Measurements from ENCODE around the gene SPDYE2.
"Not testable (repeated sequence)": the region's sequence is repeated elsewhere in the genome, so short reads cannot be mapped to it uniquely, and the experiment has no call there.

Gene SPDYE2

GRCh38 chr7:102550808-102551422 is at the start of gene SPDYE2:
Gene SPDYE2 (plus strand): TSS chr7:102551226. CDS start chr7:102553256, 2,030 bp downstream.
- DNase-seq = not testable (repeated sequence)

DNA sequence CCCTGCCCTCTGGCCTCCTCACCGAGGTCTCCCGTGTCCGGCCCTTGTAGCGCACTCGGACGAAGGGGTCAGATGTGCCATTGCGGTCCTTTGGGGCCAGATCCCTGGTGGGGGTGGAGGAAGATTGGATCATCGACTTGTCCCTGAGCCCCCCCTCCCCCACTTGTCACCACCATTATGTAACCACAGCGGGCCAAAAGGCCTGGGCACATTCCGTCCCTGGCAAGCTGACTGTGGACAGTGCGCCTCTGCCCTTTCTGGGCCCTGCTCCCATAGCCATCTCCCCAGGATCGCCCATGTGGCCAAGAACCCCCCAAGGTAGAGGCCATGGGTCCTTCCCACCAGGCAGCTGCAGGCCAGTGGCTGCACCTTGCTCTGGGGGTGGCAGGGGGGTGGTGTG is 47.9 kb upstream of the SPDYE2 start:
- not testable (repeated sequence) for DNase-seq

DNA sequence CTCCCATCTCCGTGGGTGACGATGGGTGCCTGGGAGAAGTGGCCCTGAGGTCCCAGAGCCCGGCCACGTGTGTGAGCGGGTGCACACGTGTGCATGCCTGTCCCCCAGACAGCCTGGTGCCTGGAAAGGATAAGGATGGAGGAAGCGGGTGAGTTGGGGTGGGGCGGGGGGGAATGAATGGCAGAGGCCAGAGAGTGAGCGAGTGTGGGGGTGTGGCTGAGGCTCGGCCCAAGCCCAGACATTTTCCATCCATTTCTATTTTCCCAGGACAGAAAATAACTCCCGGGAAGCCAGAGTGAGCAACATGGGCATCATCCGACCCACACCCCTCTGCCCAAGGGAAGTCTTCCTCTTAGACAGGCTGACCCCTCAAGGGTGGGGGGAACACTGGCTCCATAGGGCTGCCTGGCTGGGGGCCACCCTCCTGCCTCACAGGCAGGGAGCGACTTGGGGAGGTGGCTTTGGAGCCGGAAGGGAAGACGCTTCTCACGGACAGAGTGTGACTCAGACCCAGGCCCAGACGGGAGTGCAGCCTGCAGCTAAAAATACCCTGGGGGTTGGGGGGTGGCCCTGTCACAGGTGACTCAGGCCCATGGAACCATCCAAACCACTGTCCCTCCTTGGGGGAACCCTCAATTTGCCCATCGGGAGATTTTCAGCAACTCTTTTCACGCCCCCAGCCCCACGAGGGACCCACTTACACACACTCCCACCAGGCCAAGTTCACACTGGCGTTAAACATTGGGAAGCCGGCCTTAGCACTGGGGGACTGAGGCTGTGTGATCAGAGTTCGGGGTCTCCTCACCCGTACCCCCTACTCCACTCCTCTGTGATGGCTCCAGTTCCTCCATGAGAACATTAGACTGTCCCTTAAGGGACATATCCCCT is 45.5 kb upstream of the SPDYE2 start:
- not testable (repeated sequence) for DNase-seq

GRCh38 chr7:102507410-102508088 is 43.5 kb upstream of the SPDYE2 start:
- not testable (repeated sequence) for DNase-seq

DNA sequence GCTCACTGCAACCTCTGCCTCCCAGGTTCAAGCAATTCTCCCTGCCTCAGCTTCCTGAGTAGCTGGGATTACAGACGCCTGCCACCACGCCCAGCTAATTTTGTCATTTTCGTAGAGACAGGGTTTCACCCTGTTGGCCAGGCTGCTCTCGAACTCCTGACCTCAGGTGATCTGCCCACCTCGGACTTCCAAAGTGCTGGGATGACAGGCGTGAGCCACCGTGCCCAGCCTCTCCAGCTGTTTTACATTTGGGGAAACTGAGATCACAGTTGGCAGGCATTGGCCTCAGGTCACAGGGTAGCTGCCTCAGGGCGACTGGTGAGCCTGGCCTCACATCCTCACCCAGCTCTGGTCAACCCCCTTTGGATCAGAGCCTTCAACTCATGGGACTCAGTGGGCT is 40.5 kb upstream of the SPDYE2 start:
- DNase-seq = not testable (repeated sequence)

GRCh38 chr7:102511860-102512522 is 39.0 kb upstream of the SPDYE2 start:
- not testable (repeated sequence) for DNase-seq

GRCh38 chr7:102512642-102513221 is 38.3 kb upstream of the SPDYE2 start:
- DNase-seq = peak; percentile 90

- not testable (repeated sequence) for DNase-seq
Measured at GRCh38 chr7:102514881-102515721, 35.9 kb upstream of the SPDYE2 start.

GRCh38 chr7:102515889-102516288 is 35.1 kb upstream of the SPDYE2 start:
- DNase-seq = not testable (repeated sequence)

- DNase-seq = not testable (repeated sequence)
Measured at GRCh38 chr7:102516951-102517350, 34.1 kb upstream of the SPDYE2 start.

GRCh38 chr7:102517550-102518147 is 33.4 kb upstream of the SPDYE2 start, which contains the start of gene RASA4B:
Gene RASA4B (minus strand): TSS chr7:102517777. CDS start chr7:102517710, 67 bp downstream.
- not testable (repeated sequence) for DNase-seq

- not testable (repeated sequence) for DNase-seq
Measured at GRCh38 chr7:102520797-102521196, 30.2 kb upstream of the SPDYE2 start.

GRCh38 chr7:102524803-102525202 is 26.2 kb upstream of the SPDYE2 start:
- not testable (repeated sequence) for DNase-seq

DNA sequence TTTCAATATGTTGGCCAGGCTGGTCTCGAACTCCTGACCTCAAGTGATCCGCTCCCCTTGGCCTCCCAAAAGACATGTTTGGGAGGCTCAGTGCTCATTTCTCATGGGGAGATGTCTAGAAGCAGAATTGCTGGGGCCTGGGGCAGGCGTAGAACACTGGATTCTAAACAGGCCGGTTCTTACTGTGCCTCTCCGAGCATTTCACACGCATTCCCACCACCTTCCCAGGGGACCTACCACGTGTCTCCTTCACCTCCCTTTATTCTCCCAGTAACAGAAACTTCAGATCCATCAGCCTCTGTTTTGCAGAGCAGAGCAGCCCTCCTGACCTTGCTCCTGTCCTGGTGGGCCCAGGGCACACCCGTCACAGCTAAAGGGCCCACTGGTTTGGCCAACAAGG is 23.8 kb upstream of the SPDYE2 start:
- not testable (repeated sequence) for DNase-seq

- not testable (repeated sequence) for DNase-seq
Measured at GRCh38 chr7:102527822-102528793, 22.9 kb upstream of the SPDYE2 start.

DNA sequence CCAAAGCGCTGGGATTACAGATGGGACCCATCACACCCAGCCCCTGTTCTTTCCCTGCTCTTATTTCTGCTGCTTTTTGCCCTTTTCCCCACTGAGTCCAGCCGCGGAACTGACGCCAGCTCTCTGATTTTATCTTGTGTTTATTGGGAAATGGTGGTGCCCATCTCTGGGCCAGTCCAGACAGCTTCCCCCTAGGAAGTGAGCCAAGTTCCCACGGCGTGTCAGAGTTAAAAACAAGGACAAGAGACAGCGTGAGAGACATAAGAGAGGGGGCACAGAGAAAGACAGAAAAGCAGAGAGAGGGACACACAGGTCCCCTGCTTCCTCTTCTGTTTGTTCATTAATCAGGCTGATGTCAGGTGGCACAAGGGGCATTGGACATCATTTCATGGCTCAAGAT is 19.4 kb upstream of the SPDYE2 start:
- not testable (repeated sequence) for DNase-seq

DNA sequence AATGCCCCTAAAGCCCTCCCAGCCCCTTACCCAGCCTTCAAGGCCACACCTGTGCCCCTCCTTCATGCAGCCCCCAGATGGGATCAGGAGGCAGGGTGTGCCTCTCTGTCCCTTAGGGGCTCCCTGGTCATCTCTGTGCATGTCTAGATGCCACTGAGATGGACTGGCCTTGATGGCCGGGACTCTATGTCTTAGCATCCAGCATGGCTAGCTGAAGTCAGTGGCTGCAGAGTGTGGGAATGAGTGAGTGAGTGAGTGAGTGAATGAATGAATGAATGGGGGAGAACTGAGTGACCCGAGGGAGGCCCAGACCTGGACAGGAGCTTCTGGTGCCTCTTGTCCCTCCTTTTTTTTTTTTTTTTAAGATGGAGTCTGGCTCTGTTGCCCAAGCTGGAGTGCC is 18.9 kb upstream of the SPDYE2 start:
- DNase-seq = not testable (repeated sequence)

DNA sequence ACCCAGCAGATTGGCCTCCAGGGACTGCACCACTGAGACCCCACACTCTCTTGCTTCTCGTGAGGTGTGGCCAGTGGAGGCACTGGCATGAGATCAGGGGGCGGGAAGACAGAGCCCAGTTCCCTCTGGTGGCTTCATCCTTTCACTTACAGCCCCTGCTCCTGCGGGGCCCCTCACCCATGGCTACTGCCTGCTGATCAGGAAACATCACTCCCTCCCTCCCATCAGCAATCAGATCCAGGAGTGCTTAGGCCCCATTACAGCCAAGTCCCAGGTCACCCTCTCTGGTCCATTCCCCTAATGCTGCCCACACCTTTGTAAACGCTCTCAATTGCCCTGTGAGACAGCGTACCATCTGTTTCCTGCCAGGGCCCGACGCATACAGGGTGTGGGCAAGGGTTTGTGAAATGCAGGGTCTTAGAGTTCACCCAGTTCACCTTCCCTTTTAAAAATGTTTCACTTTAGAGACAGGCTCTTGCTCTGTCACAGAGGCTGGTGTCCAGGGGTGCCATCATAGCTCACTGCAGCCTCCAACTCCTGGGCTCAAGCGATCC is 15.9 kb upstream of the SPDYE2 start:
- DNase-seq = not testable (repeated sequence)

GRCh38 chr7:102540604-102541003 is 10.4 kb upstream of the SPDYE2 start:
- not testable (repeated sequence) for DNase-seq
